ENCODE data around the gene LAMA4.

LAMA4 gene

GRCh38 chr6:112187736-112188135 is 66.6 kb downstream of the LAMA4 start:
- H3K4me1 ChIP-seq (ENCODE audit: insufficient read depth, low read length) = peaks cover 4% of the 10 kb centered on the region; the same call in 1 of the 2 replicates
- no peaks in the 10 kb centered on the region for H3K36me3 ChIP-seq (ENCODE audit: insufficient read depth, low read length)
- H3K9me3 ChIP-seq (ENCODE audit: control insufficient read depth, insufficient read depth, low read length) = no peaks in the 10 kb centered on the region
- no peak overlapping the region for H3K9ac ChIP-seq (ENCODE audit: low read depth, low read length)

- Histone ChIP-seq H3K36me3 (ENCODE audit: insufficient read depth, low read length) (no peaks in the 10 kb centered on the region), H3K4me1 (ENCODE audit: insufficient read depth, low read length) (peaks cover 4% of the 10 kb centered on the region; the same call in 1 of the 2 replicates)
Observed at GRCh38 chr6:112184951-112185350, 69.4 kb downstream of the LAMA4 start.

GRCh38 chr6:112183271-112183671 is 71.1 kb downstream of the LAMA4 start:
- H3K9ac ChIP-seq (ENCODE audit: low read depth, low read length) = no peak overlapping the region
- no peaks in the 10 kb centered on the region for H3K36me3 ChIP-seq (ENCODE audit: insufficient read depth, low read length)
- no peaks in the 10 kb centered on the region for H3K4me1 ChIP-seq (ENCODE audit: insufficient read depth, low read length)
- no peaks in the 10 kb centered on the region for H3K9me3 ChIP-seq (ENCODE audit: control insufficient read depth, insufficient read depth, low read length)

More at GRCh38 chr6:112184951-112185350, 69.4 kb downstream of the LAMA4 start:
- H3K9me3 ChIP-seq (ENCODE audit: control insufficient read depth, insufficient read depth, low read length) = no peaks in the 10 kb centered on the region
- H3K9ac ChIP-seq (ENCODE audit: low read depth, low read length) = no peak overlapping the region

- Histone ChIP-seq H3K9ac (ENCODE audit: low read depth, low read length) (no peak overlapping the region), H3K36me3 (ENCODE audit: insufficient read depth, low read length) (no peaks in the 10 kb centered on the region), H3K9me3 (ENCODE audit: control insufficient read depth, insufficient read depth, low read length) (no peaks in the 10 kb centered on the region), H3K4me1 (ENCODE audit: insufficient read depth, low read length) (no peaks in the 10 kb centered on the region)
Observed at GRCh38 chr6:112181130-112181529, 73.2 kb downstream of the LAMA4 start.

- H3K9me3 ChIP-seq (ENCODE audit: control insufficient read depth, insufficient read depth, low read length) = no peaks in the 10 kb centered on the region
- H3K9ac ChIP-seq (ENCODE audit: low read depth, low read length) = no peak overlapping the region
- no peaks in the 10 kb centered on the region for H3K36me3 ChIP-seq (ENCODE audit: insufficient read depth, low read length)
- no peaks in the 10 kb centered on the region for H3K4me1 ChIP-seq (ENCODE audit: insufficient read depth, low read length)
Observed at GRCh38 chr6:112180095-112180820, 74.1 kb downstream of the LAMA4 start.

- Histone ChIP-seq H3K9me3 (ENCODE audit: control insufficient read depth, insufficient read depth, low read length) (no peaks in the 10 kb centered on the region), H3K36me3 (ENCODE audit: insufficient read depth, low read length) (no peaks in the 10 kb centered on the region), H3K4me1 (ENCODE audit: insufficient read depth, low read length) (no peaks in the 10 kb centered on the region), H3K9ac (ENCODE audit: low read depth, low read length) (no peak overlapping the region)
Observed at GRCh38 chr6:112179631-112180030, 74.7 kb downstream of the LAMA4 start.

- no peaks in the 10 kb centered on the region for H3K36me3 ChIP-seq (ENCODE audit: insufficient read depth, low read length)
- no peaks in the 10 kb centered on the region for H3K9me3 ChIP-seq (ENCODE audit: control insufficient read depth, insufficient read depth, low read length)
- H3K9ac ChIP-seq (ENCODE audit: low read depth, low read length) = no peak overlapping the region
- no peaks in the 10 kb centered on the region for H3K4me1 ChIP-seq (ENCODE audit: insufficient read depth, low read length)
Observed at GRCh38 chr6:112178846-112179245, 75.5 kb downstream of the LAMA4 start.

- Histone ChIP-seq H3K9ac (ENCODE audit: low read depth, low read length) (no peak overlapping the region), H3K4me1 (ENCODE audit: insufficient read depth, low read length) (peaks cover 10% of the 10 kb centered on the region), H3K36me3 (ENCODE audit: insufficient read depth, low read length) (no peaks in the 10 kb centered on the region), H3K9me3 (ENCODE audit: control insufficient read depth, insufficient read depth, low read length) (no peaks in the 10 kb centered on the region)
Observed at GRCh38 chr6:112177092-112177491, 77.3 kb downstream of the LAMA4 start.

- no peak overlapping the region for H3K9ac ChIP-seq (ENCODE audit: low read depth, low read length)
- H3K9me3 ChIP-seq (ENCODE audit: control insufficient read depth, insufficient read depth, low read length) = no peaks in the 10 kb centered on the region
- H3K4me1 ChIP-seq (ENCODE audit: insufficient read depth, low read length) = peaks cover 10% of the 10 kb centered on the region
- no peaks in the 10 kb centered on the region for H3K36me3 ChIP-seq (ENCODE audit: insufficient read depth, low read length)
Observed at GRCh38 chr6:112176175-112176574, 78.2 kb downstream of the LAMA4 start.

GRCh38 chr6:112173221-112173804 is 81.1 kb downstream of the LAMA4 start:
- Histone ChIP-seq H3K36me3 (ENCODE audit: insufficient read depth, low read length) (no peaks in the 10 kb centered on the region), H3K9ac (ENCODE audit: low read depth, low read length) (no peak overlapping the region), H3K9me3 (ENCODE audit: control insufficient read depth, insufficient read depth, low read length) (no peaks in the 10 kb centered on the region), H3K4me1 (ENCODE audit: insufficient read depth, low read length) (peaks cover 10% of the 10 kb centered on the region)

GRCh38 chr6:112172540-112172939 is 81.8 kb downstream of the LAMA4 start:
- no peak overlapping the region for H3K9ac ChIP-seq (ENCODE audit: low read depth, low read length)
- no peaks in the 10 kb centered on the region for H3K36me3 ChIP-seq (ENCODE audit: insufficient read depth, low read length)
- H3K4me1 ChIP-seq (ENCODE audit: insufficient read depth, low read length) = peaks cover 10% of the 10 kb centered on the region
- no peaks in the 10 kb centered on the region for H3K9me3 ChIP-seq (ENCODE audit: control insufficient read depth, insufficient read depth, low read length)

GRCh38 chr6:112169541-112169940 is 84.8 kb downstream of the LAMA4 start:
- H3K36me3 ChIP-seq (ENCODE audit: insufficient read depth, low read length) = no peaks in the 10 kb centered on the region
- H3K9me3 ChIP-seq (ENCODE audit: control insufficient read depth, insufficient read depth, low read length) = no peaks in the 10 kb centered on the region

GRCh38 chr6:112163295-112164257 is 90.8 kb downstream of the LAMA4 start:
- H3K36me3 ChIP-seq (ENCODE audit: insufficient read depth, low read length) = no peaks in the 10 kb centered on the region
- H3K9ac ChIP-seq (ENCODE audit: low read depth, low read length) = peak overlapping the region; percentile 22; the same call in 1 of the 2 replicates
- no peaks in the 10 kb centered on the region for H3K9me3 ChIP-seq (ENCODE audit: control insufficient read depth, insufficient read depth, low read length)
- H3K4me1 ChIP-seq (ENCODE audit: insufficient read depth, low read length) = peaks cover 2% of the 10 kb centered on the region; the same call in 1 of the 2 replicates

More at GRCh38 chr6:112169541-112169940, 84.8 kb downstream of the LAMA4 start:
- H3K4me1 ChIP-seq (ENCODE audit: insufficient read depth, low read length) = peaks cover 10% of the 10 kb centered on the region
- no peak overlapping the region for H3K9ac ChIP-seq (ENCODE audit: low read depth, low read length)

GRCh38 chr6:112160745-112161144 is 93.6 kb downstream of the LAMA4 start:
- H3K36me3 ChIP-seq (ENCODE audit: insufficient read depth, low read length) = no peaks in the 10 kb centered on the region
- H3K4me1 ChIP-seq (ENCODE audit: insufficient read depth, low read length) = peaks cover 8% of the 10 kb centered on the region
- H3K9ac ChIP-seq (ENCODE audit: low read depth, low read length) = no peak overlapping the region
- H3K9me3 ChIP-seq (ENCODE audit: control insufficient read depth, insufficient read depth, low read length) = no peaks in the 10 kb centered on the region

Measured in ES-I3 (cell line).